ENCODE data around the gene PLOD1.

GRCh38 chr1:12021616-12022015, 87.1 kb downstream of the PLOD1 start:
- TF ChIP-seq CTCF (IDR thresholded peaks at IDR 0.05) (no peak), POLR2A (IDR thresholded peaks at IDR 0.05) (no peak)
